Measurements from ENCODE around the gene WWC2.

DNA sequence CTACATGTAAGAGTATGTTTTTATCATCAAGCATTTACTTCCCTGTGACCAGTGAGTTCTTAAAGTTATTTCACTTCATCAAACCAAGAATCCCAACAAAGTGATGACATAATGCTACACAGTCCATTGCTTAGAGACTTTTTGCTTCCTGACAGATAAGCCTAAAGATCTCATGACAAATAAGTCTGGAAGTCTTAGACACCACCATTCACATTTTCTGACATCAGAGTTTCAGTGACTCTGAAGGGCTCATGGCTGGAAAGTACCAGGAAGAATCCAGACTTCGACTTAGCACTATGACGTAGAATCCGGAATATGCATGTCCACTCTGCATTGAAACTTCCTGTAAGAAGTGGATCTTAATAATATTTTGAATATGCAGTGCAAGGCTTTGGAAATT, 167.3 kb downstream of the WWC2 start:
- TF ChIP-seq, protein P1, sequence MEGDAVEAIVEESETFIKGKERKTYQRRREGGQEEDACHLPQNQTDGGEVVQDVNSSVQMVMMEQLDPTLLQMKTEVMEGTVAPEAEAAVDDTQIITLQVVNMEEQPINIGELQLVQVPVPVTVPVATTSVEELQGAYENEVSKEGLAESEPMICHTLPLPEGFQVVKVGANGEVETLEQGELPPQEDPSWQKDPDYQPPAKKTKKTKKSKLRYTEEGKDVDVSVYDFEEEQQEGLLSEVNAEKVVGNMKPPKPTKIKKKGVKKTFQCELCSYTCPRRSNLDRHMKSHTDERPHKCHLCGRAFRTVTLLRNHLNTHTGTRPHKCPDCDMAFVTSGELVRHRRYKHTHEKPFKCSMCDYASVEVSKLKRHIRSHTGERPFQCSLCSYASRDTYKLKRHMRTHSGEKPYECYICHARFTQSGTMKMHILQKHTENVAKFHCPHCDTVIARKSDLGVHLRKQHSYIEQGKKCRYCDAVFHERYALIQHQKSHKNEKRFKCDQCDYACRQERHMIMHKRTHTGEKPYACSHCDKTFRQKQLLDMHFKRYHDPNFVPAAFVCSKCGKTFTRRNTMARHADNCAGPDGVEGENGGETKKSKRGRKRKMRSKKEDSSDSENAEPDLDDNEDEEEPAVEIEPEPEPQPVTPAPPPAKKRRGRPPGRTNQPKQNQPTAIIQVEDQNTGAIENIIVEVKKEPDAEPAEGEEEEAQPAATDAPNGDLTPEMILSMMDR (conservative IDR thresholded peaks at IDR 0.05 in 1 of 2, IDR thresholded peaks at IDR 0.05 in 1 of 2; ENCODE audit: extremely low read depth in 1 of 2, insufficient read depth in 1 of 2, low read depth in 1 of 2, low read length in 2 of 2), result no peak
- no peak for TF ChIP-seq EZH2 (IDR thresholded peaks at IDR 0.05; ENCODE audit: borderline replicate concordance, low read length)

All from mammary epithelial cell (primary cell).